Measurements from ENCODE around the gene NCDN.

- TF ChIP-seq CTCF (conservative IDR thresholded peaks at IDR 0.05; ENCODE audit: low read depth, low read length) (no peak), EZH2 (IDR thresholded peaks at IDR 0.05; ENCODE audit: borderline replicate concordance, low read depth, low read length, poor library complexity, severe bottlenecking) (no peak)
Observed at GRCh38 chr1:35533586-35533985, 24.0 kb upstream of the NCDN start.

All from A673 (cell line).